Dedifferentiated amniotic fluid mesenchymal stem cell (primary cell): ENCODE results near the gene MLC1.

Experiments
- DNase-seq: peaks from one replicate; pipeline ENCODE4 v3.0.0-alpha.2; 2016; ENCODE audit errors: extremely low spot score

The MLC1 gene

GRCh38 chr22:50076646-50077535, 8.3 kb downstream of the MLC1 start:
- DNase-seq, result no peak

- no peak for DNase-seq
These were observed 10.4 kb downstream of the MLC1 start for GRCh38 chr22:50074551-50075530.

- no peak for DNase-seq
These were observed 11.2 kb downstream of the MLC1 start for GRCh38 chr22:50074056-50074455.

- DNase-seq, result no peak
These were observed 12.3 kb downstream of the MLC1 start for GRCh38 chr22:50072714-50073538.

- DNase-seq, result no peak
These were observed 13.1 kb downstream of the MLC1 start for GRCh38 chr22:50072167-50072555.

- DNase-seq, result no peak
These were observed 13.6 kb downstream of the MLC1 start for GRCh38 chr22:50071432-50072166.

GRCh38 chr22:50070366-50070765, 14.9 kb downstream of the MLC1 start:
- no peak for DNase-seq

GRCh38 chr22:50068096-50068495, 17.1 kb downstream of the MLC1 start:
- DNase-seq, result no peak

- no peak for DNase-seq
These were observed 18.0 kb downstream of the MLC1 start for GRCh38 chr22:50067244-50067643.

- no peak for DNase-seq
These were observed 20.8 kb downstream of the MLC1 start for GRCh38 chr22:50064453-50064852.

GRCh38 chr22:50063589-50064393, 21.4 kb downstream of the MLC1 start:
- DNase-seq, result no peak

- DNase-seq, result no peak
These were observed 22.6 kb downstream of the MLC1 start for GRCh38 chr22:50062509-50063135.

- no peak for DNase-seq
These were observed 23.3 kb downstream of the MLC1 start for GRCh38 chr22:50061824-50062355.

- DNase-seq, result no peak
These were observed 23.9 kb downstream of the MLC1 start for GRCh38 chr22:50061141-50061823.

GRCh38 chr22:50060441-50061140, 24.6 kb downstream of the MLC1 start:
- DNase-seq, result no peak

- DNase-seq, result no peak
These were observed 25.4 kb downstream of the MLC1 start for GRCh38 chr22:50059881-50060262.

- DNase-seq, result peak; percentile 17
These were observed 26.0 kb downstream of the MLC1 start for GRCh38 chr22:50058906-50059880.
